Subcutaneous adipose tissue (tissue), 4 donors: ENCODE data around the gene CCNH. TPM values are rescaled to one million over a fixed set of nuclear protein-coding genes. Genes with fewer than 3 reads are reported as not detected.

Source experiments
- CTCF ChIP-seq: fragments of 450-650 bp; IDR thresholded peaks from one replicate; pipeline ENCODE4 v1.5.1; 2016; ENCODE audit warnings: low read depth, mild to moderate bottlenecking, control low read depth, antibody characterized with exemption, moderate library complexity
- total RNA-seq, 4 donors: library from RNA; depleted of rRNA; stranded (reverse); fragments of >200 nt; gene quantifications; one replicate each; pipeline ENCODE4 v1.1.0, GENCODE V29; 2016

The CCNH gene
- total RNA-seq, 4 donors from 2014 or later = 142 to 294 (median 170) TPM

GRCh38 chr5:87388129-87388528 lies 24.6 kb downstream of the CCNH start:
- TF ChIP-seq CTCF = no peak

- no peak for TF ChIP-seq CTCF
These were observed 26.9 kb downstream of the CCNH start for GRCh38 chr5:87385802-87386201.

GRCh38 chr5:87383216-87383615 lies 29.5 kb downstream of the CCNH start:
- TF ChIP-seq CTCF = no peak

- no peak for TF ChIP-seq CTCF
These were observed 30.5 kb downstream of the CCNH start for GRCh38 chr5:87382224-87382623.

- TF ChIP-seq CTCF = no peak
These were observed 40.0 kb downstream of the CCNH start for GRCh38 chr5:87372705-87373104.

- no peak for TF ChIP-seq CTCF
These were observed 43.3 kb downstream of the CCNH start for GRCh38 chr5:87369431-87369830.

GRCh38 chr5:87368601-87369000 lies 44.1 kb downstream of the CCNH start:
- no peak for TF ChIP-seq CTCF

GRCh38 chr5:87367243-87367642 lies 45.5 kb downstream of the CCNH start:
- TF ChIP-seq CTCF = no peak
